ENCODE results near the gene ALPL.

GRCh38 chr1:21492356-21492625 lies 16.9 kb upstream of the ALPL start:
- TF ChIP-seq CTCF (conservative IDR thresholded peaks at IDR 0.05; ENCODE audit: low read depth, low read length) (no peak), EZH2 (IDR thresholded peaks at IDR 0.05; ENCODE audit: borderline replicate concordance, low read depth, low read length, poor library complexity, severe bottlenecking) (no peak)
